Choroid plexus epithelial cell (primary cell): Measurements from ENCODE around the gene FOXK2.
"Not testable (repeated sequence)": the region's sequence is repeated elsewhere in the genome, so short reads cannot be mapped to it uniquely, and the experiment has no call there.

ENCODE experiments used
- DNase-seq: peaks from one replicate; pipeline ENCODE4 v3.0.0-alpha.2; 2010; ENCODE audit warnings: low read depth
- H3K4me3 ChIP-seq: 2 replicates; pipeline ENCODE4 v1.5.1; 2011; ENCODE audit warnings: low read depth, mild to moderate bottlenecking, control low read depth, low read length, moderate library complexity
- TF ChIP-seq, protein P1 (sequence below): conservative IDR thresholded peaks from 2 replicates; pipeline ENCODE4 v1.5.1; 2011; ENCODE audit warnings: low read depth, mild to moderate bottlenecking, control low read depth, inconsistent platforms, low read length, moderate library complexity

Gene FOXK2

DNA sequence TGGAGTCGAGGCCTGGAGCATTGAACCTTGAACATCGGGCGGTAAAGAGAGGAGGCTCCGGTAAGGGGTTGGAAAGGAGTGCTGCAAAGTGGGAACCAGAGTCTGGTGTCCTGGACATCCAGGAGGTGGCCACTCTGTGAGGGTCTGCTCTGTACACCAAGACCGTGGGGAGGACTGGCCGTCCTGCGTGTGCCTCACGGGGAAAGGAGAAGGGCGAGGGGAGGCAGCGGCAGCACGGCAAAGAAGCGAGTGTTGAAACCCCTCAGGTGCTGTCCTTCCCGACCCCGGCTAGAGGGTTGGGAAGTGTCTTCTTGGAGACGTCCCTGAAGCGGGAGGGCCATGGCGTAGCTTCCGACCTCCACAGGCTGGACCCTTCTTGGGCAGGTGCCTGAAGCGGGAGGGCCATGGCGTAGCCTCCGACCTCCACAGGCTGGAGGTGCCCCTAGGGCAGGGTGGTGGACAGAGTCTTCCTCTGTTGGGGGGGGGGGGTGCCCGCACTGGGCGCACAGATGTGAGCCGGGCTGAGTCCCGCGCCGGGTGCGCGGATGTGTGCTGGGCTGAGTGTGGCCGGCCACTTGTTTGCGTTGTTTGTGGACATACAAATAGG lies 42.0 kb downstream of the FOXK2 start:
- no peak for DNase-seq
- TF ChIP-seq, protein P1, sequence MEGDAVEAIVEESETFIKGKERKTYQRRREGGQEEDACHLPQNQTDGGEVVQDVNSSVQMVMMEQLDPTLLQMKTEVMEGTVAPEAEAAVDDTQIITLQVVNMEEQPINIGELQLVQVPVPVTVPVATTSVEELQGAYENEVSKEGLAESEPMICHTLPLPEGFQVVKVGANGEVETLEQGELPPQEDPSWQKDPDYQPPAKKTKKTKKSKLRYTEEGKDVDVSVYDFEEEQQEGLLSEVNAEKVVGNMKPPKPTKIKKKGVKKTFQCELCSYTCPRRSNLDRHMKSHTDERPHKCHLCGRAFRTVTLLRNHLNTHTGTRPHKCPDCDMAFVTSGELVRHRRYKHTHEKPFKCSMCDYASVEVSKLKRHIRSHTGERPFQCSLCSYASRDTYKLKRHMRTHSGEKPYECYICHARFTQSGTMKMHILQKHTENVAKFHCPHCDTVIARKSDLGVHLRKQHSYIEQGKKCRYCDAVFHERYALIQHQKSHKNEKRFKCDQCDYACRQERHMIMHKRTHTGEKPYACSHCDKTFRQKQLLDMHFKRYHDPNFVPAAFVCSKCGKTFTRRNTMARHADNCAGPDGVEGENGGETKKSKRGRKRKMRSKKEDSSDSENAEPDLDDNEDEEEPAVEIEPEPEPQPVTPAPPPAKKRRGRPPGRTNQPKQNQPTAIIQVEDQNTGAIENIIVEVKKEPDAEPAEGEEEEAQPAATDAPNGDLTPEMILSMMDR: no peak
- no peak overlapping the region for H3K4me3 ChIP-seq

DNA sequence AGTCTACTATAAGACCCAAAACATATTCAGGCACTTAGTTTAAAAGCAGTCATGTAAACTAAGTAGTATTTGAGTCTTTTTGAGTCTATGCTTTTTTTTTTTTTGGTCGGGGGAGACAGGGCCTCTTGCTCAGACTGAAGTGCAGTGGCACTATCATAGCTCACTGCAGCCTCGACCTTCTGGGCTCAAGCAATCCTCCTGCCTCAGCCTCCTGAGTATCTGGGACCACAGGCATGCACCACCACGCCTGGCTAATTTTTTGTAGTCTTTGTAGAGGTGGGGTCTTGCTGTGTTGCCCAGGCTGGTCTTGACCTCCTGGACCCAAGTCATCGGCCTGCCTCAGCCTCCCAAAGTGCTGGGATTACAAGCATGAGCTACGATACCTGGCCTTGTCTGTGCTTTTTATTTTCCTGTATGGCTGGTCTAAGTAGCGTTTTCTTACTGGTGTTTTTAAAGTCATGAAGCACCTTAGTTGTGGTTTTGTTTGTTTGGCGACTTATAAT lies 43.2 kb downstream of the FOXK2 start:
- not testable (repeated sequence) for DNase-seq, H3K4me3 ChIP-seq

DNA sequence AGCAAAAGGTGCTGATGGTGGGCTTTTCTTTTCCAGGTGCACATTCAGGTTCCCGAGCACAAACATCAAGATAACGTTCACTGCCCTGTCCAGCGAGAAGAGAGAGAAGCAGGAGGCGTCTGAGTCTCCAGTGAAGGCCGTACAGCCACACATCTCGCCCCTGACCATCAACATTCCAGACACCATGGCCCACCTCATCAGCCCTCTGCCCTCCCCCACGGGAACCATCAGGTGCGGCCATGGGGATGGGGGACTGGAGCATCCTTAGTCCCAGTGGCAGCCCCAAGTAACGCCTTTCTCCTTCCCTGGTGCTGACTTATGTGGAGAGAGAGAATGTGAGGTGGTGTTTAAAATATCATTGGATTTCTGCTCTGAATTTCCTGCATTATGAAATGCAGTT lies 43.8 kb downstream of the FOXK2 start:
- no peak overlapping the region for H3K4me3 ChIP-seq
- TF ChIP-seq, protein P1: no peak
- no peak for DNase-seq

GRCh38 chr17:82563745-82564144 lies 44.2 kb downstream of the FOXK2 start:
- H3K4me3 ChIP-seq, DNase-seq: not testable (repeated sequence)

DNA sequence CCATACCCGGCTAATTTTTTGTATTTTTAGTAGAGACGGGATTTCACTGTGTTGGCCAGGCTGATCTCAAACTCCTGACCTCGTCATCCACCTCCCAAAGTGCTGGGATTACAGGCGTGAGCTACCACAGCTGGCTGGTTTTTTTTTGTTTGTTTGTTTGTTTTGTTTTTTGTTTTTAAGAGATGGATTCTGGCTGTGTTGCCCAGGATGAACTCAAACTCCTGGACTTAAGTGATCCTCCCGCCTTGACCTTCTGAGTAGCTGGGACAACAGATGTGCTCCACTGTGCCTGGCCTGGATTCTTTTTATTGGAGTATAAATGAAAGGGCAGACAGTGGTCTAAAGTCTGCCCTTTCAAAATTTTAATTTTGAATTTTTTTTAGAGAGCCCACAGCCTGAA lies 44.7 kb downstream of the FOXK2 start:
- no peak overlapping the region for H3K4me3 ChIP-seq
- no peak for DNase-seq
- TF ChIP-seq, protein P1: no peak

GRCh38 chr17:82565551-82565950 lies 46.0 kb downstream of the FOXK2 start:
- no peak overlapping the region for H3K4me3 ChIP-seq

GRCh38 chr17:82566129-82566960 lies 46.8 kb downstream of the FOXK2 start:
- TF ChIP-seq, protein P1: no peak
- no peak for DNase-seq
- no peak overlapping the region for H3K4me3 ChIP-seq

More at GRCh38 chr17:82565551-82565950, 46.0 kb downstream of the FOXK2 start:
- DNase-seq: peak; percentile 37
- TF ChIP-seq, protein P1: no peak

DNA sequence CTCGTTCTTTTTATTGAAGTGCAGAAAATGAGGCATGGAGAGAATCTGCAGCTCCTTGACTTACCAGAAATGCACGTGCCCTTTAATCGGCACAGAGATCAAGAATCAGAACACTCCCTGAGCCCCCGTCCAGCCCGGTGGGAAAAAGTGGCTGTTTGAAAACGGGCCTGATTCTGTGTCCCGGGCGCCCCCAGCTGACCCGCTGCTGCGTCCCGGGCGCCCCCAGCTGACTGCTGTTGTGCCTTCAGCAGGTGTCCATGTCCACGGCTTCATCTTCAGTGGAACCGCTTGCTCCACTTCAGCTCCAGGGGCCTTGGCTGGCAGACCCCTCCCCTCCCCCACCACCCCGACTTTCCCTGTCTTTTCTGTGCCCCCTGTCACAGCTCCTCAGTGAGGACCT lies 47.8 kb downstream of the FOXK2 start:
- H3K4me3 ChIP-seq: no peak overlapping the region
- TF ChIP-seq, protein P1: no peak
- no peak for DNase-seq
